ENCODE data around the gene MTAP.

- no peak for TF ChIP-seq CTCF (IDR thresholded peaks at IDR 0.05)
- no peak for TF ChIP-seq POLR2A (IDR thresholded peaks at IDR 0.05)
Observed at GRCh38 chr9:21906213-21906612, 103.8 kb downstream of the MTAP start.
